NCI-H748 (cell line): ENCODE measurements around the gene TEKT3.

Source experiments
- DNase-seq: peaks from one replicate; lab custom pipeline; 2025; ENCODE audit not compliant: unreplicated experiment; lab: John Stamatoyannopoulos, UW

Gene TEKT3

GRCh38 chr17:15341385-15341849 lies at the start of gene TEKT3:
Gene TEKT3, minus strand, starts transcription at chr17:15341597. Its CDS starts 10,012 bp downstream, at chr17:15331585.
- DNase-seq = peak; percentile 89

DNA sequence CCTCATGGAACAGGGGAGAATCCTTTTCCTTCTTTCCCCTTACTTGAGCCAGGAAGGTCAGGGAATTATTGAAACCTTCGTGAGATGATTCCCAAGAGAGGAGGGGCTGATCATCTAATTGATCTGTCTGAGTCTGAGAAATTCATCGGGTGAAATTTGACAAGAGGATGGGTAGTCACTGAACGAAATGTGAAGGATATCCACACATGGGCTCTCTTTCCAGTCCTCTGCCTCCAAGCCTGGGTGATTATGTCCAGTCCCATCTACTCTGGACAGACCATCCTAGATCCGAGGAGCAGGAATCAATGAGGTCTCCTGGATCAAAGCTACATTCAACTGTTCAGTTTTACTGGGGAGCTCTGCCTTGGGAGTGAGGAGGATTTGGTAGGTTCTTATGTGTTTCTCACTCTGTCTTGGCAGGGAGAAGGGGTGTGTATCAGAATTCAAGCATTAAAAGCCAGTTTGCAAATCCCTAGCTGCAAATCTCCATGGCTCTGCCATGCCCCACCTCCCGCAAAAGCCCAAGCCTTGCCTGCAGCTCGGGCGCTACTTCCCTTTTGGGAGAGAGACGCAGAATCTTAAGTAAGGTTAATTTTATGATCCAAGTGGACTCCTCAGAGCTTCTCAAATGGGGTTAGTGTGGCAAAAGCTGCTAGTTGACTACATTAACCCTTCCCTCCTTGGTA lies 47.1 kb upstream of the TEKT3 start:
- DNase-seq = no peak

DNA sequence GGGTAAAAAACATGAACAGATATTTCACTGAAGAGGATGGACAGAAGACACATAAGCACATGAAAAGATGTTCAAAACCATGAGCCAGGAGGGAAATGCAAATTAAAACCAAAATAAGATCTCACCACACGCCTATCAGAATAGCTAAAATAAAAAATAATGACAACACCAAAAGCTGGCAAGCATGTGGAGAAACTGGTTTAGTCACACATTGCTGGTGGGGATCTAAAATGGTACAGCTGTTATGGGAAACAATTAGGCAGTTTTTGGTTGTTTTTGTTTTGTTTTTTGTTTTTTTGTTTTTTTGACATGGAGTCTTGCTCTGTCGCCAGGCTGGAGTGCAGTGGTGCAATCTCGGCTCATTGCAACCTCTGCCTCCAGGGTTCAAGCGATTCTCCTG lies 44.7 kb upstream of the TEKT3 start:
- no peak for DNase-seq

GRCh38 chr17:15385305-15385704 lies 43.9 kb upstream of the TEKT3 start:
- no peak for DNase-seq

- DNase-seq = no peak
Measured at GRCh38 chr17:15384142-15384787, 42.9 kb upstream of the TEKT3 start.

DNA sequence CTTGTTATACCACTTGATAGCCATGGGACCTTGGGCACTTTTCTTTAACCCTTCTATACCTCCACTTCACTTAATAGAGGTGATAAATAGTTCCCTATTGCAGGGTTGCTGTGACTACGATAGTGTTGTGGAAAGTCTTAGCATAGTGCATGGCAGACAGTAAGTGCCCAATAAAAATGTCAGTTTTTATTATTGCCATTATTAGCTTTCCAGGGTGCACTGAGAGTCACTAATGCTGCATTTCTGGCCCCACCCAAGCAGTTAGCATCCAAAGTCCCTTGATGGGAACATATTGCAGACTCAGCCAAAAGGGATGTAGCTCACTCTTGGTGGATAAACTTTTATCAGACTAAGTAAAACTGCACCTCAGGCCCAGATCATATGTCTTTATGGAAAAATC lies 41.5 kb upstream of the TEKT3 start:
- no peak for DNase-seq

- no peak for DNase-seq
Measured at GRCh38 chr17:15381707-15382106, 40.3 kb upstream of the TEKT3 start.

DNA sequence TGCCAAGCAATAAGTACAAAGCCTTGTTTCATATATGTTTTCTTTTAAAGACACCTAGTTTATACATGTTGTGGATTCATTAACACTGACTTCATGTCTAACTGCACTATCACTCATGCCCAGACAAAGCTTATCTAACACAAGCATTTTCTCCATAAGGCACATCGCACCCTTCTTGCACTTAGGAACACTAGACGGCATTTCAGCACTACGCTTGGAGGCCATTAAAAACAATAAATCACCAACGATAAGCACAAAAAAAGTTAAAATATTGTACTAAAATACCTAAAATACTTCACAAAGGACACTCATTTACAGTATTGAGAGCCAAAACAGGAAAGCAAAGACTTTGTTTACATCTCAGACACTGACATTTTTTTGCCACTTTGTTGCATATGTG lies 39.0 kb upstream of the TEKT3 start:
- no peak for DNase-seq

- DNase-seq = no peak
Measured at GRCh38 chr17:15379659-15380058, 38.3 kb upstream of the TEKT3 start.

DNA sequence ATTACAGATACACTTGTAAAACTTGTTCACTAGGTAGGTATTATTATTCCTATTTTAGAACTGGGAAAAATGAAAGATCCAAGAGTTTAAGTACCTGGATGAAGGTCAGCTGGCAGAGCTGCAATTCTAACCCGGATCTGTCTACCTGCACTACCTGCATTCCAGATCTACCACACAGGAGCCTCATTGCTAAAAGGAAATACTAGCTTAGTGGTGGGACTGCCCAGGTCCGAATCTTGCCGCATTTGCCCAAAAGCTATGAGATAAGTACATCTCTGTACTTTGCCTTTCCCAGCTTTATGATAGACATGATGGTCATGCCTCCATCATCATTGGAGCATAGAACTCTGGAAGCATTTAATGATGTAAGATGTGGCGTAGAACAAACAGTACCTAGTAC lies 36.8 kb upstream of the TEKT3 start:
- no peak for DNase-seq

GRCh38 chr17:15377616-15378015 lies 36.2 kb upstream of the TEKT3 start:
- no peak for DNase-seq

- no peak for DNase-seq
Measured at GRCh38 chr17:15377200-15377599, 35.8 kb upstream of the TEKT3 start.

DNA sequence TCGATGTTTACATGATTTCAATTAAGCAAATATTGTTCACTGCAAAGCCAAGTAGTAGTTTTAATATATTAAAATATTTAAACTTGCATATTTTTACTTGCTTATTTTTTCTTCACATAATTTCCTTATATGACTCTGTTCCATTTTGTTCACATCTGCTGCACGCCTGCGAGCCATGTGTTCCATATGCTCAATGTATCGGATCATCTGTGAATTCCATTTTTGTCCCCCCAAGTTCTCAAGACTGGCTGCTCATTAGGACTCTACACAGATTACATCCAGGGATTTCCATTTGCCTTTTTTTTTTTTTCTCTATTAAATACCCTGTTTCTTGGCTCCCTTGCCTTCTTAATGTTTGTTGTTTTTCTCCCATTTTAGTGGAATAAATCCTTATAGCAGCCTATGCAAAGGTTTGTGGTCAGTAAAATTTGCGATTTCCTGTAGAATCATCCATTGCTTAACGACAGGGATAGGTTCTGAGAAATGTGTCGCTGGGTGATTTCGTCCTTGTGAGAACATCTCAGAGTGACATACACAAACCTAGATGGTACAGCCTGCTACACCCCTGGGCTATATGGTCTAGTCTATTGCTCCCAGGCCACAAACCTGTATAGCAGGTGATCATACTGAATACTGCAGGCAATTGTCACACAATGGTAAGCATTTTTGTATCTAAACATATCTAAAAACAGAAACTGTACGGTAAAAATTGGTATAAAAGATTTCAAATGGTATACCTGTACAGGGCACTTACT lies 30.2 kb upstream of the TEKT3 start:
- DNase-seq = no peak

DNA sequence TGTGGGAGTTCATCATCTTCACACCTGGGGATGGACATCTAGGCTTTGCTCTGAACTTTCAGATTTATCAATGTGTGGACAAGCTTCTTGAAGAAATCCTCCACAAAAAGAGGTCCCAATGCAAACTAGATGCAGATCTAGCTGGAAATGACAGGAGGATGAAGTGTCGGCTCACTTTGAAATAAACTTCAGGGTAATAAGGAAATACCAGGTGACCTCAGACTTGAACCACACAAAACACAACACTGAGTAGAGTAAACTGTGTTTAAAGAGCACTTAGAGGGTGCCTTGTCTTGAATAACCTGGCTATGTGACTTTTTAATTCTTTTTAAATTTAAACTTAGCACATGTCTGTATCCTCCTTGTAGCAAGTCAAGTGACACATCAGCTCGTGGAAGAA lies 27.2 kb upstream of the TEKT3 start:
- DNase-seq = no peak

GRCh38 chr17:15366026-15366425 lies 24.6 kb upstream of the TEKT3 start:
- no peak for DNase-seq

- no peak for DNase-seq
Measured at GRCh38 chr17:15364615-15365014, 23.2 kb upstream of the TEKT3 start.

DNA sequence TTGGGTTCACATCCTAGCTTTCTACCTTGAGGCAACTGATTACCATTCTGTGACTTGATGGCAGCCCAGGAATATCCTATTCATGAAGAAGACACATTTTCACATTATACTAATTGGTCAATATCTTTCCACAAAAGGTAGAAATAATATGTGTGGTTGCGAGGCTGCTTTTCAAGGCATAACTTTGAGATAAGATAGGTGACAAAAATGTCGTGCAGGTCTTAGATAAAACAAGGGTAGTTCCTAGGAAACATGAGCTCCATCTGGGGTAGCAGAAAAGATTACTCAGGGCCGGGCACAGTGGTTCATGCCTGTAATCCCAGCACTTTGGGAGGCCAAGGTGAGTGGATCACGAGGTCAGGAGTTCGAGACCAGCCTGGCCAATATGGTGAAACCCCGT lies 22.3 kb upstream of the TEKT3 start:
- no peak for DNase-seq

- no peak for DNase-seq
Measured at GRCh38 chr17:15361592-15361991, 20.2 kb upstream of the TEKT3 start.

DNA sequence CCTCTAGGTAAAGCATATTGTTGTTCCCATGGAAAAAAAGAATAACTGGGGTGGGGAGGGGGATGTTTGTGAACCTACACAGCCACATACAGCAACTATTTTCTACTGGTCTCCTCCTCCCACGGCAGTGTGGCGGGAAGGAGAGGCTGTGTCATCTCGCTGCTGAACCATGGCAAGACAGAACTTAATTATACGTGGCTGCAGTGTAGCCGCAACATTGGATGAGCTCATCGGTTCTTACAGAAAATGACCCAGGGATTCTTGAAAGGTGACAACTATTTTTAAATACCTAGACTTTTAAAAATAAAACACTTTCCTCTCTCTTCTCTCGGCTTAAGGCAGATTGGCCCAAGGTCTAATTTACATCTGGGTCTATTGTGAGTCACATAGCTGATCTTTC lies 19.8 kb upstream of the TEKT3 start:
- DNase-seq = no peak

DNA sequence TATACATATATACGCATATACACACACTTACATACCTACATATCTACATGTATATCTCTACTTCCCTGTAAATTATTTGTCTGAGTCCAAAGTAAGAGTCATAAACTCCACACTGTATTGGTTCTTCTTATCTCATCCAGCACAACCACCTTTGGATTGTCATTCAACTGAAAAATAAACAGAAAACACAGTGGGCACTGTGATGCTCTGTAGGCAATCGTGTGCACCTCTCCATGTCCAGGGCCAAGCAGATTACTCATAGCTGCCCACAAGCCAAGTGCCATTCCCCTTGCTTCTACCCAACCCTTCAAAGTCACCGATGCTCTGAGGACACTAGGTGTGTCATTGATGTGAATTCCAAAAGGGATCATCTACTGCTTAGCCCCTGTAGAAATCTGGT lies 12.9 kb upstream of the TEKT3 start:
- DNase-seq = no peak

- no peak for DNase-seq
Measured at GRCh38 chr17:15351925-15352324, 10.5 kb upstream of the TEKT3 start.

- no peak for DNase-seq
Measured at GRCh38 chr17:15351478-15351840, 10.1 kb upstream of the TEKT3 start.
